ENCODE data around the gene ARSK.
"Not testable (repeated sequence)": the region's sequence is repeated elsewhere in the genome, so short reads cannot be mapped to it uniquely, and the experiment has no call there.

ARSK gene

DNA sequence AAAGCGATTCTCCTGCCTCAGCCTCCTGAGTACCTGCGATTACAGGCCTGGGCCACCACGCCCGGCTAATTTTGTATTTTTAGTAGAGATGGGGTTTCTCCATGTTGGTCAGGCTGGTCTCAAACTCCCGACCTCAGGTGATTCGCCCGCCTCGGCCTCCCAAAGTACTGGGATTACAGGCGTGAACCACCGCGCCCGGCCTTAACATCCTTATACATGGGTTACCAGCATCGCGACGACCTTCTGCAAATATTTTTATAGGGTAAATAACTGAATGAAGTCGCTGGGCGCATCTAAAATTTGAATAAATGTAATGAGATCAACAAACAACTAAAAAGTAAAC is 91.3 kb downstream of the ARSK start:
- peak overlapping the region; percentile 83 for H3K4me2 ChIP-seq (ENCODE audit: low read length)
- not testable (repeated sequence) for H3K4me1 ChIP-seq (ENCODE audit: control insufficient read depth in 1 of 2, insufficient read depth in 2 of 2, low read length in 2 of 2); DNase-seq; H4K8ac ChIP-seq (ENCODE audit: low read depth, low read length); H3K9me3 ChIP-seq (ENCODE audit: insufficient read depth, low read depth, low read length); H3K4me3 ChIP-seq (ENCODE audit: low read depth, low read length); H3K27ac ChIP-seq (ENCODE audit: low read depth, low read length); H3K18ac ChIP-seq (ENCODE audit: low read length); H2AK5ac ChIP-seq (ENCODE audit: low read length); H3K14ac ChIP-seq (ENCODE audit: low read length); H3K9ac ChIP-seq (ENCODE audit: low read length); H4K12ac ChIP-seq (ENCODE audit: low read depth, low read length); H3K79me2 ChIP-seq (ENCODE audit: control insufficient read depth, insufficient read depth, low read length, poor library complexity); H3K23ac ChIP-seq (ENCODE audit: low read length); H3K36me3 ChIP-seq (ENCODE audit: control insufficient read depth in 1 of 2, insufficient read depth in 2 of 2, low read length in 2 of 2); H3K4ac ChIP-seq (ENCODE audit: low read depth, low read length); H2BK12ac ChIP-seq (ENCODE audit: low read length); H2AFZ ChIP-seq (ENCODE audit: insufficient read depth, low read length, poor library complexity); H3K27me3 ChIP-seq (ENCODE audit: insufficient read depth, low read length); H3K79me1 ChIP-seq (ENCODE audit: low read length); H2BK120ac ChIP-seq (ENCODE audit: insufficient read depth, low read length, poor library complexity)
- peak overlapping the region; percentile 27 for H4K91ac ChIP-seq (ENCODE audit: low read depth, low read length)
- peak overlapping the region; percentile 43 for H2BK5ac ChIP-seq (ENCODE audit: low read depth, low read length, poor library complexity)
- no CpG with 5 or more reads among the region's 17 CpGs for WGBS (ENCODE audit: extremely low coverage, insufficient coverage, insufficient read length)

DNA sequence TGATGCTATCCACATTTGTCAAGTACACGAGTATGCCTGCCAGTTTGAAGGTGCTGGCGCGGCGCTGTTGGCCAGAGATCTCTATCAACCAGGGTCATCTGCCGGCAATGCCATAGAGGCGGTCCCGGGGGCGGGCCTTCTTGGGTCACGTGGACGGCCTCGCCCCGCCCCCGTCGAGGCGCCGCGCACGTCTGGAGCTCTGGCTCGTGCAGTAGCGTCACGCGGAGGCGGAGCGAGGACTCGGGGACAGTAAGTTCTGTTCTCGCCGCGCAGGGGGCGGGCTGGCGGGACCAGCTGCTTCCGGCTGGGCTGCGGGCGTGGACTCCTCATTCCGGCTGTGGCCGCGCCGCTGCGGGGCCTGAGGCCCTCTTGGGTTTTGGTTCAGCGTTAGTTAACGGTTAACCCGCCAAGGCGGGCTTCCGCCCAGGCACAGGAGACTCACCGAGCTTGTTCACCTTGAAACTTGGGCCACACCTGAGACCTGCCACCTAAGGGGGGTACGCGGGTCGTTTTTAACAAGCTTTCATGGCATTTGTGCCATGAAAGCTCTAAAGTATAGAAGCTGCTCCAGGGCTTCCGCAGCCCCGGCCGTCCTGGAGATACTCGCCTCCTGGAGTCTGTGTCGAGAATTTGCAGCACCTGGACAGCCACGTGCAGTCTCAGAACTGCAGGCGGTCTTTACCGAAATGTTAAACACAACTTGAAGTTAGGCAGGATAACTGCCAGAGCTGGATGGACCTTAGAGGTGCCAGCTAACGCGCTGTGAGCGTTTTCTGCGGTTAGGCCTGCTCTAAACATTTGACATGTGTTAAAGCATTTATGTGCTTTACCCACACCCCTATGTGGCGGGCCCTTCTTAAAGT is 91.9 kb downstream of the ARSK start, which contains the start of gene RFESD:
TSS of gene RFESD (plus strand) at position 209 of the 863 bp plus-strand sequence. CDS start 5,495 bp downstream, outside the sequence.
- H3K4me2 ChIP-seq (ENCODE audit: low read length) = peak within 1 kb of the TSS; percentile 83
- WGBS (ENCODE audit: extremely low coverage, insufficient coverage, insufficient read length) = no CpG with 5 or more reads among the region's 60 CpGs
- peaks cover 6% of the 10 kb centered on the region for H3K79me1 ChIP-seq (ENCODE audit: low read length)
- H3K4me3 ChIP-seq (ENCODE audit: low read depth, low read length) = peak within 1 kb of the TSS; percentile 62
- H3K14ac ChIP-seq (ENCODE audit: low read length) = peak within 1 kb of the TSS; percentile 18
- H2AK5ac ChIP-seq (ENCODE audit: low read length) = no peak within 1 kb of the TSS
- peak within 1 kb of the TSS; percentile 35 for H2AFZ ChIP-seq (ENCODE audit: insufficient read depth, low read length, poor library complexity)
- no peaks in the 10 kb centered on the region for H3K27me3 ChIP-seq (ENCODE audit: insufficient read depth, low read length)
- H4K91ac ChIP-seq (ENCODE audit: low read depth, low read length) = peak within 1 kb of the TSS; percentile 77
- DNase-seq = peak; percentile 99
- H4K12ac ChIP-seq (ENCODE audit: low read depth, low read length) = no peak within 1 kb of the TSS
- H3K9me3 ChIP-seq (ENCODE audit: insufficient read depth, low read depth, low read length) = no peaks in the 10 kb centered on the region
- no peak within 1 kb of the TSS for H2BK12ac ChIP-seq (ENCODE audit: low read length)
- H3K18ac ChIP-seq (ENCODE audit: low read length) = peak within 1 kb of the TSS; percentile 24
- H3K36me3 ChIP-seq (ENCODE audit: control insufficient read depth in 1 of 2, insufficient read depth in 2 of 2, low read length in 2 of 2) = no peaks in the 10 kb centered on the region
- H3K79me2 ChIP-seq (ENCODE audit: control insufficient read depth, insufficient read depth, low read length, poor library complexity) = no peaks in the 10 kb centered on the region
- peak within 1 kb of the TSS; percentile 75 for H2BK5ac ChIP-seq (ENCODE audit: low read depth, low read length, poor library complexity)
- H2BK120ac ChIP-seq (ENCODE audit: insufficient read depth, low read length, poor library complexity) = peak within 1 kb of the TSS; percentile 50
- peak within 1 kb of the TSS; percentile 84 for H3K27ac ChIP-seq (ENCODE audit: low read depth, low read length)
- H3K4ac ChIP-seq (ENCODE audit: low read depth, low read length) = no peak within 1 kb of the TSS
- H3K4me1 ChIP-seq (ENCODE audit: control insufficient read depth in 1 of 2, insufficient read depth in 2 of 2, low read length in 2 of 2) = peaks cover 0 to 3% of the 10 kb centered on the region in 2 experiments
- peak within 1 kb of the TSS; percentile 56 for H4K8ac ChIP-seq (ENCODE audit: low read depth, low read length)
- no peak within 1 kb of the TSS for H3K23ac ChIP-seq (ENCODE audit: low read length)
- peak within 1 kb of the TSS; percentile 76 for H3K9ac ChIP-seq (ENCODE audit: low read length)

DNA sequence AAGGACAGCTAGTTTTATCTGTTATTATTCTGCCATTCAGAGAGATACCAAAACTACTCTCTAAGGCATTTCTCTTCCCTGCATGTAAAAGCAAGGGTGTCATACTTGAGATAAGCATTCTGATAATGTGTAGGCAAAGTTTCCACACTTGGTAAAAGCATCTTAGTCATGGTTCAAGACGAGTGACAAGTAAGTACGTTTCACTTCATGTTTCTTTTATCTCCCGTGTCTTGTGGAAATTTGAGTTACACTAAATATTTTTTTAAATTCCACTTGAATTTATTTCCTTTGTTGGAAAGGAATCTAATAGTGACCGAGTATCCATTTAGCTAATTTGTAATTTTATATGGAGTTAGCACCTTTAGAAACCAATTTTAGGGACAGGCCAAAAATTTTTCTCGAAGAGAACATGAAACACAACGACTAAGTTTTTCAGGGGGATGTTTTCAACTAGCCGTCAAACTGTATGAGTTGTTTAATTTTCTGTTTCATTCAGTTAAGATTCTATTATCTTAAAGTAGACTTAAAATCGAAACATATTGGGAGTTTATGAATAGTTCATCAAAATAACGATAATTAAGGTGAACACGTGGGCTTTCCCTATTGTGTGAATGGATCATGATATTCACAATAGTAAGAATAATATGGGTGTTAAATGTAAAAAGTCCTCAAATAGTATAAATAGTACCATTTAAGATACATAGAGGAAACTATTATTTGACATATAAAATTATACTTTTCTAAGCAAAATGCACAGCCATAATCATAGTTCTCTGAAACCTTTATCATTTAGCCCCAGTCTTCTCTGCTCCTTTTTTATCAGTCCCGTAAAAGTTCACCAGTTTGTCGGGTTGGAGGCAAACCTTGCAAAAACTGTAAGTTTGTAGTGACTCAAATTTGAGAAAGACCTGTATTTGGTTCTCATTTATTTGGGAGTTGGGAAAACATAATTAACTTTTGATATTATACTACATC is 93.3 kb downstream of the ARSK start:
- H3K4me1 ChIP-seq (ENCODE audit: control insufficient read depth in 1 of 2, insufficient read depth in 2 of 2, low read length in 2 of 2) = peaks cover 0 to 3% of the 10 kb centered on the region in 2 experiments
- H3K14ac ChIP-seq (ENCODE audit: low read length) = no peak overlapping the region
- no peak overlapping the region for H3K4me3 ChIP-seq (ENCODE audit: low read depth, low read length)
- H2AFZ ChIP-seq (ENCODE audit: insufficient read depth, low read length, poor library complexity) = no peak overlapping the region
- no peaks in the 10 kb centered on the region for H3K79me2 ChIP-seq (ENCODE audit: control insufficient read depth, insufficient read depth, low read length, poor library complexity)
- no peaks in the 10 kb centered on the region for H3K9me3 ChIP-seq (ENCODE audit: insufficient read depth, low read depth, low read length)
- H4K91ac ChIP-seq (ENCODE audit: low read depth, low read length) = no peak overlapping the region
- no peak overlapping the region for H2BK5ac ChIP-seq (ENCODE audit: low read depth, low read length, poor library complexity)
- DNase-seq = peak; percentile 19 to 85
- H2BK120ac ChIP-seq (ENCODE audit: insufficient read depth, low read length, poor library complexity) = peak overlapping the region; percentile 51
- H3K9ac ChIP-seq (ENCODE audit: low read length) = no peak overlapping the region
- no peak overlapping the region for H2AK5ac ChIP-seq (ENCODE audit: low read length)
- H3K23ac ChIP-seq (ENCODE audit: low read length) = no peak overlapping the region
- no peak overlapping the region for H4K12ac ChIP-seq (ENCODE audit: low read depth, low read length)
- no CpG with 5 or more reads among the region's 12 CpGs for WGBS (ENCODE audit: extremely low coverage, insufficient coverage, insufficient read length)
- no peak overlapping the region for H3K18ac ChIP-seq (ENCODE audit: low read length)
- no peak overlapping the region for H3K4me2 ChIP-seq (ENCODE audit: low read length)
- H3K79me1 ChIP-seq (ENCODE audit: low read length) = peaks cover 6% of the 10 kb centered on the region
- H3K4ac ChIP-seq (ENCODE audit: low read depth, low read length) = no peak overlapping the region
- H2BK12ac ChIP-seq (ENCODE audit: low read length) = no peak overlapping the region
- H3K27me3 ChIP-seq (ENCODE audit: insufficient read depth, low read length) = no peaks in the 10 kb centered on the region
- no peak overlapping the region for H4K8ac ChIP-seq (ENCODE audit: low read depth, low read length)
- H3K27ac ChIP-seq (ENCODE audit: low read depth, low read length) = no peak overlapping the region
- no peaks in the 10 kb centered on the region for H3K36me3 ChIP-seq (ENCODE audit: control insufficient read depth in 1 of 2, insufficient read depth in 2 of 2, low read length in 2 of 2)

DNA sequence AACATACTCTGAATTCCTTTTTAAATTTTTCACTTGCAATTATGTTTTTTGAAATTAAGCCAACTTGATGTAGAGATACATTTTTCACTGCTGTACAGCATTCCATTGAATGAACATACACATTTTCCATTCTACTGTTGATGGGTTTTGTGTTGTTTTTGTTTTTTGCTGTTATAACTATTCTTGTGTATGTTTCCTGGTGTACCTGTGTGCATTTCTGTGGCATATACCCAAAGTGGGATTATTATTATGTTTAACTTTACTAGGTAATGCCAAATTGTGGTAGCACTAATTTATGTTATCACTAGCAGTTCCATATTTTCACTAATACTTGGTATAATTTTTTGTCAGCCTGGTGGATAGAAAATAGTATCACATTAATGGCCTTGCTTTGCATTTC is 94.4 kb downstream of the ARSK start:
- H3K9me3 ChIP-seq (ENCODE audit: insufficient read depth, low read depth, low read length) = no peaks in the 10 kb centered on the region
- no peak overlapping the region for H3K14ac ChIP-seq (ENCODE audit: low read length)
- no peak overlapping the region for H2BK120ac ChIP-seq (ENCODE audit: insufficient read depth, low read length, poor library complexity)
- no peaks in the 10 kb centered on the region for H3K36me3 ChIP-seq (ENCODE audit: control insufficient read depth in 1 of 2, insufficient read depth in 2 of 2, low read length in 2 of 2)
- no peak overlapping the region for H3K23ac ChIP-seq (ENCODE audit: low read length)
- no peak overlapping the region for H3K4ac ChIP-seq (ENCODE audit: low read depth, low read length)
- H3K9ac ChIP-seq (ENCODE audit: low read length) = no peak overlapping the region
- no peak overlapping the region for H3K4me2 ChIP-seq (ENCODE audit: low read length)
- no peaks in the 10 kb centered on the region for H3K79me2 ChIP-seq (ENCODE audit: control insufficient read depth, insufficient read depth, low read length, poor library complexity)
- no peak overlapping the region for H4K91ac ChIP-seq (ENCODE audit: low read depth, low read length)
- peaks cover 0 to 3% of the 10 kb centered on the region in 2 experiments for H3K4me1 ChIP-seq (ENCODE audit: control insufficient read depth in 1 of 2, insufficient read depth in 2 of 2, low read length in 2 of 2)
- H4K8ac ChIP-seq (ENCODE audit: low read depth, low read length) = no peak overlapping the region
- H2AFZ ChIP-seq (ENCODE audit: insufficient read depth, low read length, poor library complexity) = no peak overlapping the region
- no peak overlapping the region for H2BK12ac ChIP-seq (ENCODE audit: low read length)
- H3K27me3 ChIP-seq (ENCODE audit: insufficient read depth, low read length) = no peaks in the 10 kb centered on the region
- peak in 1 of 2 donors; percentile 44 for DNase-seq
- no peak overlapping the region for H4K12ac ChIP-seq (ENCODE audit: low read depth, low read length)
- no peak overlapping the region for H2AK5ac ChIP-seq (ENCODE audit: low read length)
- H3K18ac ChIP-seq (ENCODE audit: low read length) = no peak overlapping the region
- H3K27ac ChIP-seq (ENCODE audit: low read depth, low read length) = no peak overlapping the region
- H3K79me1 ChIP-seq (ENCODE audit: low read length) = peaks cover 6% of the 10 kb centered on the region
- H3K4me3 ChIP-seq (ENCODE audit: low read depth, low read length) = no peak overlapping the region
- no peak overlapping the region for H2BK5ac ChIP-seq (ENCODE audit: low read depth, low read length, poor library complexity)
